KMS-11 (cell line): Measurements from ENCODE around the gene C1orf232.

Experiments
- H2AFZ ChIP-seq: fragments of 200-600 bp; sonication (generic); 2 replicates; pipeline ENCODE4 v1.6.1; 2016; ENCODE audit warnings: antibody characterized with exemption, mixed run types, low read depth
- H3K27ac ChIP-seq: fragments of 200-600 bp; sonication (generic); 2 replicates; pipeline ENCODE4 v1.6.1; 2016; ENCODE audit warnings: mild to moderate bottlenecking, mixed run types
- H3K27me3 ChIP-seq: fragments of 200-600 bp; sonication (generic); 2 replicates; pipeline ENCODE4 v1.6.1; 2017; ENCODE audit warnings: mild to moderate bottlenecking, low read depth, mixed run types, moderate library complexity; ENCODE audit not compliant: insufficient read depth
- H3K36me3 ChIP-seq: fragments of 200-600 bp; sonication (generic); 2 replicates; pipeline ENCODE4 v1.6.1; 2017; ENCODE audit warnings: mild to moderate bottlenecking, mixed run types; ENCODE audit not compliant: insufficient read depth
- H3K4me1 ChIP-seq: fragments of 200-600 bp; sonication (generic); 2 replicates; pipeline ENCODE4 v1.6.1; 2016; ENCODE audit warnings: mild to moderate bottlenecking, low read depth, mixed run types; ENCODE audit not compliant: poor library complexity, severe bottlenecking
- H3K4me2 ChIP-seq: fragments of 200-600 bp; sonication (generic); 2 replicates; pipeline ENCODE4 v1.7.0; 2016; ENCODE audit warnings: mild to moderate bottlenecking, mixed run types
- H3K4me3 ChIP-seq: fragments of 200-600 bp; sonication (generic); IDR thresholded peaks from 2 replicates; pipeline ENCODE4 v1.6.1; 2017; ENCODE audit warnings: low read depth, low read length, mixed read lengths; ENCODE audit not compliant: insufficient read depth
- H3K79me2 ChIP-seq: fragments of 200-600 bp; sonication (generic); 2 replicates; pipeline ENCODE4 v1.6.1; 2016; ENCODE audit warnings: low read depth, mixed run types; ENCODE audit not compliant: insufficient read depth
- H3K9ac ChIP-seq: fragments of 200-600 bp; sonication (generic); 2 replicates; pipeline ENCODE4 v1.6.1; 2016; ENCODE audit warnings: mild to moderate bottlenecking, mixed run types
- H4K20me1 ChIP-seq: fragments of 200-600 bp; sonication (generic); 2 replicates; pipeline ENCODE4 v1.6.1; 2016; ENCODE audit warnings: mild to moderate bottlenecking, mixed run types; ENCODE audit not compliant: insufficient read depth
- CTCF ChIP-seq: fragments of 200-600 bp; sonication (generic); conservative IDR thresholded peaks from 2 replicates; pipeline ENCODE4 v1.6.1; 2017; ENCODE audit warnings: low read depth, mild to moderate bottlenecking, antibody characterized with exemption, low read length, moderate library complexity, mixed read lengths

Gene C1orf232

DNA sequence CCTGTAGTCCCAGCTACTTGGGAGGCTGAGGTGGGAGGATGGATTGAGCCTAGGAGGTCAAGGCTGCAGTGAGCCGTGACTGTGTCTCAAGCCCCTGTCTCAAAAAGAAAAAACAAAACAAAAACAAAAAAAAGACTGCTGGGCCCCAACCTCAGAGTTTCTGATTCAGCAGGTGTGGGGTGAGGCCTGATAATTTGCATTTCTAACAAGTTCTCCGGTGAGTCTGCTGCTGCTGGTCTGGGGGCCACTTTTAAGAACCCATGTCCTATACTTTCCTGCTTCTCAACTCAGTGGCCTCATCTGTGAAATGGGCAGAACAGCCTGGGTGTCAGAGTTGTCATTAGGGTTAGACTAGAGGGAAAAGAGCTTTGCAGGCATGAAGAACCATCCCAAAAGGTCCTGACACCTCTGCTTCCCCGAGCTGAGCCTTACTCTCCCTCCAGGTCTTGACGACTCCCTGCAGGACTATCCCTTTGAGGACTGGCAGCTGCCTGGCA lies 11.3 kb upstream of the C1orf232 start:
- TF ChIP-seq CTCF = no peak
- Histone ChIP-seq H2AFZ (no peak overlapping the region), H3K4me1 (peaks cover 12% of the 10 kb centered on the region), H3K9ac (no peak overlapping the region), H3K36me3 (no peaks in the 10 kb centered on the region), H4K20me1 (no peaks in the 10 kb centered on the region), H3K27ac (no peak overlapping the region), H3K4me3 (no peak overlapping the region), H3K27me3 (no peaks in the 10 kb centered on the region), H3K4me2 (peak overlapping the region; percentile 36; the same call in 1 of the 2 replicates), H3K79me2 (no peaks in the 10 kb centered on the region)

GRCh38 chr1:26177182-26177684 lies 8.5 kb upstream of the C1orf232 start, which contains the start of gene CNKSR1:
Gene CNKSR1 (plus strand): TSS chr1:26177491. CDS start chr1:26177548, 57 bp downstream.
- Histone ChIP-seq H3K9ac (peak within 1 kb of the TSS; percentile 38; the same call in 1 of the 2 replicates), H3K27me3 (no peaks in the 10 kb centered on the region), H3K27ac (no peak within 1 kb of the TSS), H3K4me1 (peaks cover 12% of the 10 kb centered on the region), H2AFZ (peak within 1 kb of the TSS; percentile 49), H3K4me3 (no peak within 1 kb of the TSS), H3K79me2 (no peaks in the 10 kb centered on the region), H4K20me1 (no peaks in the 10 kb centered on the region), H3K36me3 (no peaks in the 10 kb centered on the region), H3K4me2 (peak within 1 kb of the TSS; percentile 17; the same call in 1 of the 2 replicates)
- no peak for TF ChIP-seq CTCF

- H3K9ac ChIP-seq = no peak overlapping the region
- no peaks in the 10 kb centered on the region for H4K20me1 ChIP-seq
- H2AFZ ChIP-seq = no peak overlapping the region
- H3K4me3 ChIP-seq = no peak overlapping the region
- H3K27ac ChIP-seq = no peak overlapping the region
- H3K27me3 ChIP-seq = no peaks in the 10 kb centered on the region
- TF ChIP-seq CTCF = no peak
- no peaks in the 10 kb centered on the region for H3K79me2 ChIP-seq
- no peak overlapping the region for H3K4me2 ChIP-seq
- no peaks in the 10 kb centered on the region for H3K36me3 ChIP-seq
- H3K4me1 ChIP-seq = peaks cover 13% of the 10 kb centered on the region
Measured at GRCh38 chr1:26175346-26175745, 6.6 kb upstream of the C1orf232 start.

DNA sequence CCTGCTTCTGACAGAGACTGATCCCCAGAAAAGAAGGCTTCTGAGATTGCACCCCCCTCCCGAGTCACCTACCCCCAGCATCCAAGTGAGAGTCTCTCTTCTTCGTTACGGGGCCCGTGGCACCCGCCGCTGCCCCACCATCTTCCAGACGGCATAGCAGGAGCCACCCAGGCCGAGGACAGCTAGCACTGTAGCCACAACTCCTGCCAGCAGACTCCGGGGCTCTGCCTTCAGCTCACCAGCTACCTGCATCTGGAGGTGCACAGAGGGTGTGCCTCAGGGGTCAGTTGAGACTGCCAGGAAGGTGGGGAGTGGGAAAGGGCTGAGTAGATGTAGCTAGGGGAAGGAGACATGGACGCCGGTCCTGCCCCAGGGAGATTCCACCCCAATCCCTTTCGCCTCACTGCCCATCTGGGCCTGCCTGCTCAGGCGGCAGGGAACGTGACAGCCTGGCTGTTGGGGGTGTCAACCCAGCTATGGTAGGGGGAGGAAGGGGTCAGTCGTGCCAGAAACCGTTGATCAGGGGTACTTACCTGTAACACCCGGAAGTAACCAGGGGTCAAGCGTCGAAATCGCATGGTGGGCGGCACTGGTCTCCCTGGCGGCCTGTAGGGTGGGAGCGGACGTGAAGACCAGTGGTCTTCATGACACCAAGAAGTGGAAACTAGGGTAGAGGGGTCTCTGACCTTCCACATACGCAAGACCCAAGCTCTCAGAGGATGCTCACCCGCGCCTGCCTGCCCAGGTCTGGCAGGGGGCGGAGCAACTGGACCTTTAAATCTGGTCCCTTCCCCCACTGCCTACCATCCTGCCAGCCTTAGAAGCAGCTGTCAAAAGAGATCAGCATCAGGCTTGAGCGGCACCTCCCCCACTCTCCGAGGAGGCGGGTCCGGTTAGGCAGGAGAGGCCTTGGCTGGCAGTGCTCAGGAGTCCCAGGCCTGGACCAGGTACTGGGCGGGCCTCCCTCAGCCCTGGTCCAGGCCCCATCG lies 2.6 kb upstream of the C1orf232 start, which contains the start of gene ZNF593OS:
Gene ZNF593OS, minus strand, starts transcription at position 749 of the 989 bp plus-strand sequence. Its CDS starts 171 bp downstream, at position 578.
- Histone ChIP-seq H3K4me1 (peaks cover 15% of the 10 kb centered on the region), H3K79me2 (no peaks in the 10 kb centered on the region), H3K36me3 (no peaks in the 10 kb centered on the region), H3K27ac (no peak within 1 kb of the TSS), H3K4me2 (peak within 1 kb of the TSS; percentile 94; the same call in 1 of the 2 replicates), H3K9ac (no peak within 1 kb of the TSS), H2AFZ (no peak within 1 kb of the TSS), H4K20me1 (no peaks in the 10 kb centered on the region), H3K27me3 (peaks cover 16% of the 10 kb centered on the region), H3K4me3 (no peak within 1 kb of the TSS)
- TF ChIP-seq CTCF = no peak
